ENCODE measurements around the gene CDCA8. TPM values are rescaled to one million over a fixed set of nuclear protein-coding genes. Genes with fewer than 3 reads are reported as not detected.

The CDCA8 gene
- total RNA-seq, 1 donor from 2014 or later = 35.1 TPM

- Mint-ChIP-seq H3K4me1 (ENCODE audit: unreplicated experiment) (peaks cover 10% of the 10 kb centered on the region), H3K4me3 (no peak overlapping the region), H3K27ac (no peak overlapping the region), H3K27me3 (peaks cover 34% of the 10 kb centered on the region), H3K9me3 (no peaks in the 10 kb centered on the region), H3K36me3 (no peaks in the 10 kb centered on the region)
- DNase-seq (ENCODE audit: extremely low spot score, unreplicated experiment) = no peak
- no peak for TF ChIP-seq CTCF (conservative IDR thresholded peaks at IDR 0.05)
These were observed 28.8 kb upstream of the CDCA8 start for GRCh38 chr1:37663426-37664000.

- no peak for TF ChIP-seq CTCF (conservative IDR thresholded peaks at IDR 0.05)
- H3K4me1 Mint-ChIP-seq (ENCODE audit: unreplicated experiment) = peaks cover 4% of the 10 kb centered on the region
- no peak overlapping the region for H3K4me3 Mint-ChIP-seq
- H3K27ac Mint-ChIP-seq = no peak overlapping the region
- DNase-seq (ENCODE audit: extremely low spot score, unreplicated experiment) = no peak
- H3K27me3 Mint-ChIP-seq = peaks cover 27% of the 10 kb centered on the region
- no peaks in the 10 kb centered on the region for H3K36me3 Mint-ChIP-seq
- no peaks in the 10 kb centered on the region for H3K9me3 Mint-ChIP-seq
These were observed 26.0 kb upstream of the CDCA8 start for GRCh38 chr1:37666241-37666867.

- no peak for DNase-seq (ENCODE audit: extremely low spot score, unreplicated experiment)
- H3K27ac Mint-ChIP-seq = no peak overlapping the region
- H3K4me3 Mint-ChIP-seq = no peak overlapping the region
- peaks cover 29% of the 10 kb centered on the region for H3K27me3 Mint-ChIP-seq
- TF ChIP-seq CTCF (conservative IDR thresholded peaks at IDR 0.05) = no peak
- no peaks in the 10 kb centered on the region for H3K36me3 Mint-ChIP-seq
- no peaks in the 10 kb centered on the region for H3K9me3 Mint-ChIP-seq
- peaks cover 4% of the 10 kb centered on the region for H3K4me1 Mint-ChIP-seq (ENCODE audit: unreplicated experiment)
These were observed 25.2 kb upstream of the CDCA8 start for GRCh38 chr1:37667023-37667671.

GRCh38 chr1:37670133-37670532 is 22.2 kb upstream of the CDCA8 start:
- Mint-ChIP-seq H3K4me3 (no peak overlapping the region), H3K27ac (no peak overlapping the region), H3K4me1 (ENCODE audit: unreplicated experiment) (no peaks in the 10 kb centered on the region), H3K27me3 (peaks cover 38% of the 10 kb centered on the region), H3K9me3 (no peaks in the 10 kb centered on the region), H3K36me3 (no peaks in the 10 kb centered on the region)
- DNase-seq (ENCODE audit: extremely low spot score, unreplicated experiment) = no peak
- no peak for TF ChIP-seq CTCF (conservative IDR thresholded peaks at IDR 0.05)

- no peak for TF ChIP-seq CTCF (conservative IDR thresholded peaks at IDR 0.05)
- peaks cover 37% of the 10 kb centered on the region for H3K27me3 Mint-ChIP-seq
- H3K27ac Mint-ChIP-seq = no peak overlapping the region
- H3K4me3 Mint-ChIP-seq = no peak overlapping the region
- DNase-seq (ENCODE audit: extremely low spot score, unreplicated experiment) = no peak
- no peaks in the 10 kb centered on the region for H3K4me1 Mint-ChIP-seq (ENCODE audit: unreplicated experiment)
- H3K36me3 Mint-ChIP-seq = no peaks in the 10 kb centered on the region
- no peaks in the 10 kb centered on the region for H3K9me3 Mint-ChIP-seq
These were observed 21.1 kb upstream of the CDCA8 start for GRCh38 chr1:37671261-37671660.
